ENCODE results near the gene GYPC.
"Not testable (repeated sequence)": the region's sequence is repeated elsewhere in the genome, so short reads cannot be mapped to it uniquely, and the experiment has no call there.

DNA sequence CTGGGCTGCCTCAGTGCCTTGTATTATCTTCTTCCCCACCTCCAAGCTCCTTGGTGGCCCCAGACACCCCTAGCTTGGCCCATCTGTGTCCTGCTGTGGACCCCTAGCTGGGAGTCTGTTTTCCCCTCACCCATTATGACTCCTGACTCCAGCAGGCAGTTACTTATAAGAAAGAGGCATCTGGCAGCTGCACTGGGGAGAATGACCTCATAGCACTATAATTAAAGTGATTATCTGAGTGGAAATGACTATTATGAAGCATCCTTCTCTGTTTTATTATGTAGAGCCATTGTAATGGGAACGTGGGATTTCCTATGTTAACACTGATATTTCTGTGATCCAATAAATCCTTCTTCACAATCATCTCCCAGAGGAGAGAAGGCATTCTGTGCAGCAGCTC lies 36.3 kb downstream of the GYPC start:
- not testable (repeated sequence) for TF ChIP-seq POLR2AphosphoS5, POLR2A, TAF1, POU2F2 (IDR thresholded peaks at IDR 0.05; ENCODE audit: low read depth, low read length)

All from GM12891 (cell line).